HG03378 (cell line): Measurements from ENCODE around the gene TRPM5.

ENCODE experiments used
- ATAC-seq: cut with Tn5 transposase; IDR thresholded peaks from one replicate; pipeline ENCODE4 v1.9.1; 2021; ENCODE audit warnings: mild to moderate bottlenecking, moderate library complexity; ENCODE audit not compliant: unreplicated experiment

TRPM5 gene

GRCh38 chr11:2453436-2453835 is 9.1 kb upstream of the TRPM5 start:
- no peak for ATAC-seq

GRCh38 chr11:2452321-2453012 is 8.2 kb upstream of the TRPM5 start:
- no peak for ATAC-seq

GRCh38 chr11:2451916-2452315 is 7.6 kb upstream of the TRPM5 start:
- ATAC-seq: no peak

GRCh38 chr11:2451336-2451735 is 7.0 kb upstream of the TRPM5 start:
- no peak for ATAC-seq

GRCh38 chr11:2450321-2451041 is 6.2 kb upstream of the TRPM5 start:
- ATAC-seq: no peak

GRCh38 chr11:2449548-2450320 is 5.4 kb upstream of the TRPM5 start:
- ATAC-seq: no peak

- ATAC-seq: no peak
These were observed 4.6 kb upstream of the TRPM5 start for GRCh38 chr11:2448661-2449547.

GRCh38 chr11:2447951-2448650 is 3.8 kb upstream of the TRPM5 start:
- ATAC-seq: no peak

- no peak for ATAC-seq
These were observed 3.1 kb upstream of the TRPM5 start for GRCh38 chr11:2447253-2447950.

- no peak for ATAC-seq
These were observed 2.4 kb upstream of the TRPM5 start for GRCh38 chr11:2446590-2447252.

GRCh38 chr11:2445746-2446551 is 1.6 kb upstream of the TRPM5 start:
- ATAC-seq: no peak

- ATAC-seq: no peak
These were observed 769 bp upstream of the TRPM5 start, which contains the start of gene KCNQ1 for GRCh38 chr11:2444821-2445745. KCNQ1 (plus strand) TSS chr11:2445008; CDS start chr11:2445099, 91 bp downstream.

GRCh38 chr11:2443406-2443805 is 908 bp downstream of the TRPM5 start:
- no peak for ATAC-seq

- ATAC-seq: no peak
These were observed 1.7 kb downstream of the TRPM5 start for GRCh38 chr11:2442589-2442988.

- ATAC-seq: no peak
These were observed 3.1 kb downstream of the TRPM5 start for GRCh38 chr11:2441171-2441570.

GRCh38 chr11:2440646-2441045 is 3.7 kb downstream of the TRPM5 start:
- ATAC-seq: no peak

GRCh38 chr11:2439820-2440219 is 4.5 kb downstream of the TRPM5 start:
- ATAC-seq: no peak
